Measurements from ENCODE around the gene MTX3. TPM values are rescaled to one million over a fixed set of nuclear protein-coding genes. Genes with fewer than 3 reads are reported as not detected.

The MTX3 gene
- polyA plus RNA-seq, 1 donor, result 37.3 TPM

DNA sequence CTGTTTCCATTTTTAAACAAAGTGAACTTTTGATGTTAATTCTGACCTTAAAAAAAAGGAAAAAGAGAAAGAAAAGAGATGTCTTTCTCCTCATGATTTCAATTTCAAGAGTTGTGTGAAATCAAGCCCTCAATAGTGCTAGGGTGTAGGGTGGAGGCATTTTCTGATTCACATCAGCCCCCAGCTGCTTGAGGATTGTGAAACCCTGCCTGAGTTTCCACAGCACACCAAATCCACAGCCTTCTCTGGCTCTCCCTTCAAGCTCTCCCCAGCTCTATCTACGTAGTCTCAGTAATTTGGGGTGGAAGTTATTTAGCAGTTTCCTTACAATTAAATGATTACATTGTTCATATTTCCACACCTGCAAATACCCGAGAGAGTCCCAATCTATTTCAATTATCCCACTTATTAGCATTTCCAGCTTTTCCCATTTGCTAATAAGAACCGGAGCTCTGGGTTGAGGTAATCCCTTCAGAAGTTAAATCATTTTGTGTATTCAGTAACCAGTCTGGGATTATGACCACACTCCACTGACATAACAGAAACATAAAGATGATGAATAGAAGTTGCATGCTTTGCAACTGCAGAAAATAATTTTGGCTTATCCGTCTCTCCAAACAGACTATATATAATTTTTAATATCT is 54.9 kb downstream of the MTX3 start:
- DNase-seq, result no peak

DNA sequence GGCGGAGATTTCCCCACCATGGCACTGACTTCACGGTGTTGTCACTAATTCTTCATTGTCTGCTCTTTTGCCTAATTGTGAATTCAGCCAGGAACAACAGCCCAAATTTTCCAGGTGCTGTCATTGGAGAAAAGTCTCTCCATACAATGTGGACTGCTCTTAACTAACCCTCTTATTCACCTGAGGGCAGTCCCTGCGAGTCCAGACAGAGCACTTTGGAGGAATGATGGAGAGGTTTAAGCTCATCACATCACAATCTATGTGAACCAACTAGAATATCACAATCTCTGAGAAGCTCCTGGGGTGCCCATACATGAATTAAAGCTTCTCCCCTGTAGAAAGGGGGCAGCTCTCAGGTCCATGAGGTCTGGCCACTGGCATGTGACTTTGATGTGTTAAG is 56.4 kb downstream of the MTX3 start:
- DNase-seq, result no peak

DNA sequence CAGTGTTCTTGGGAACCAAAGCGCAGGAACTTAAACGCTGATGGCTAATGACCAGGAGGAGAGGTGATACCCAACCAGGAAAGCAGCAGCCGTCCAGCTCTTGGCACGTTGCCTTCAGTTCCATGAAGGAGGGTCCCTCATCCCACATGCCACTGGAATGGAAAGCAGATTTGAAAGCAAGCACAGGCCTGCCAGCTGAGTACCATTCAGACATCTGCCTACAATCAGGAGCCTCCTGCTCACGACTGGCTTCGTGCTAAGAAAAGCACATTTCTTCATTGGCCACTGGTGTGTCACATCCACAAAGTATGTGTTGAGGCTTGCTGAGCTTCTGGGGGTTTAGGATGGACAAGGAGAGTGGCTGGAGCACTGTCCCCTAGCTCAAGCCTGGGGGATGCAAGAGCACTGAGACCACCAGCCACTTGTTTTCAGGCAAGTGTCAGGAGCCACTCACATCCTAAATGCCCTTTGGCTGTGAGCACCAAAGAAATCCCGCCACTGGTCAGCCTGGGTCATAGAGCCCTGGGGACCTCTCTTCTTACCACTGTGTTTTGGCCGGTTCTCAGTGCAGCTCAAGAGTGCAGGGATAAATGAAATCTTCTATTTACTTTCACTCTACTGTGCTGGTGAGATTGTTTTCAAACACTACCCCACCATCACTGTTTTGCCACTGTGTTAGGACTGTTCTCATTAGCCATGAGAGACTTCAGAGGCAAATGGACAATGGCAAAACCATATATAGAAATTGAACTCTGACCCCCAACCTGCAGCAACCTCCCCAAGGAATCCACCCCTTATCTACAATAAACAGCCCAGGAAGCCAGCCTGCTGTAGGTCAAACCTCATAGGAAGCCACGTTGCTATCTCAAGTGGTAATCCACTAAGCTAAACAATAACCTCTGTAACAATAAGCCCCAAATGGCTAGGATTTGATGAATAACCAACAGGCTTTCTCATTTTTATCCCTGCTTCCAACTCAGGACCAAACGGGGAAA is 58.3 kb downstream of the MTX3 start:
- no peak for DNase-seq

DNA sequence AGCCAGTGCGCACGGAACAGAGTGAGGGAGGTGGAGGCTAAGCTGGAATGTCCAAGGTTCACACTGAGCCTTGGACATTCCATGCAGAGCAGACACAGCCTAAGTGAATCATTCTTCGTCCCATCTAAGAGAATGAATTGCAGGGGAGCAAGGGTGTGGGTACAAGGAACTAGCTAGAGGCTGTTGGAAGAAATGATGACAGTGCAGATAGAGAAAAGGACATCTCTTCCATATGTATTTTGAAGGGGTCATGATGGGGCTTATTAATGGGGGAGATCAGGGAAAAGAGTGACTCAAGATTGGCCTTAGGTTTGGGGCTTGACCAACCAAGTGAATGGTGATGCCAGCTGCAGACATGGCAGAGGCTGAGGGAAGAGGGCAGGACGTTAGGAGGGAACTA is 59.2 kb downstream of the MTX3 start:
- DNase-seq, result no peak

DNA sequence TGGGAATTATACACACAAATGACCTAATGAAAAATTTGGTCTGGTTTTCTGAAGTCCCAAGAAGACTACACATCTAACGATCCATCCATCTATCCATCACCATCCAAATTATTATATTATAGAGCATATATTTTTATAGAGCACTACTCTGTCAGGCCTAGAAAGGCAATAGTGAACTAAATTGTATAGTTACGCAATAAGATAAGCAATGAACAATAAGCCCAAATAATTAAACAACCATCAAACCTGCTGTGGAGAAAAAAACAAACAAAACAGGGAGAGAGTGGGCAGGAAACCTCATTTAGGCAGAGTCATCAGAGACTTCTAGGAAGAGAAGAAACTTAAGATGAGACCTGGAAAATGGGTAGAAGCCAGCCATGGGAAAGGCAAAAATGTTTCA is 59.7 kb downstream of the MTX3 start:
- no peak for DNase-seq

DNA sequence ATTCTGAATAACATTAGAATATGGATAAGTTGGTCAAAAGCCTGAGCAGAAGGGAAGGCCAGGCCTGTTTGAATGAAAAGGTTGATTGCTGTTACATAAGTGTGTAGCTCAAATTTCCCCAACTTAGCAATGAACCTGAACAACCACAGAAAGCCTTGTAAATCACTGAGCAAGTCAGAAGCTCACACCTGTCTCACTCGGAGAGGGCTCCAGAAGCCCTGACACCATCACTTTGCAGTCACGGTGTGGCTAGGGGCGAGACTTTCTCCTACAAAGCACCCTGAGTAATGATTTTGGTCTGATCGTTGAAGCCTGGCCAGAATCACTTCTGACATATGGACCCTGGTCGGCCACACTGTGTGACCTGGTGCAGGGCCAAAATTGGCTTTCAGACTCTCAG is 62.0 kb downstream of the MTX3 start:
- peak; percentile 11 for DNase-seq

Other genes starting within 250 kb of the MTX3 start
- gene THBS4, start 44.1 kb upstream of the MTX3 start, polyA plus RNA-seq (ENCODE audit: insufficient read length), result 17.7 TPM